HG03064 (cell line): ENCODE measurements around the gene RNF150.
A peak's percentile ranks its signal among the peaks of the same experiment; 100 is the strongest.
"Not testable (repeated sequence)": the region's sequence is repeated elsewhere in the genome, so short reads cannot be mapped to it uniquely, and the experiment has no call there.

Experiments used
- ATAC-seq: cut with Tn5 transposase; IDR thresholded peaks from one replicate; pipeline ENCODE4 v1.9.1; 2021; ENCODE audit warnings: low read depth; ENCODE audit not compliant: unreplicated experiment

Gene RNF150

DNA sequence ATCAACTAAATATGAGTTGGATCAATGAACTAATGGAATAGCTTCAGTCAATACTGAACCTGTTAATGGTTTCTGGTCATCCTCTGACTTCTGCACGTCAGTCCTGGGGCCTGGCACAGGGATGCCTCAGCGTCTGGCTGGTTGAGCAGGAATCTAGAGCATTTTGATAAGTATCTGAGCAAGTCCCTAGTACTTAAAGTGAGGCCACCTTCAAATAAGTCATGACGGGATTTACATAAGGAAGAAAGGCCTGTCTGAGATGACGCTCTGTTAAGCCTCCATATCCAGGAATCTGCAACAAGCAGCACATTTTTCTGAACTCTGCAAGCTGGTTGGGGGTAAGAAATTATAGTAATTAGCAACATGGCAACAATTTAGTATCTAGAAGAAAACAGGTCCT, 293.9 kb downstream of the RNF150 start:
- no peak for ATAC-seq

DNA sequence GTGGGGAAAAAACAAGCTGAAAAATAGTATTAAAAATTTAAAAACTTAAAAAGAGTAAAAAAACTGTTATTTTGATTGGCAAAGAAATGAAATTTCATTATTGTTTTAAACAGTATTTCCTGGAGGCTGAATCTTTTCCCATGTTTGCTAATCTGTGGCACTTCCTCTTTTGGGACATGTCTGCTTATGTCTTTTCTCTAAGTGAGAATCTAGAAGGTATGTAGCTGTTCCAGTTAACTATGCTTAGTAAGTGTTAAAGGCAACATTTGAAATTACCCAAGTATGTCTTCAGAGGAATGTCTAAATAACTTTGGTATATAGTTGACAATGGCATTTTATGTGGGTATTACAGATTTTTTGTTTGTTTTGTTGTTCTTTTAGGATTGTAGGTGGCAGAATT, 295.5 kb downstream of the RNF150 start:
- no peak for ATAC-seq

GRCh38 chr4:140834839-140835495, 298.3 kb downstream of the RNF150 start:
- no peak for ATAC-seq

GRCh38 chr4:140833280-140833679, 300.0 kb downstream of the RNF150 start:
- no peak for ATAC-seq

GRCh38 chr4:140829825-140830224, 303.4 kb downstream of the RNF150 start:
- peak; percentile 90 for ATAC-seq

GRCh38 chr4:140826701-140827027, 306.6 kb downstream of the RNF150 start:
- peak; percentile 53 for ATAC-seq

GRCh38 chr4:140820520-140820919, 312.7 kb downstream of the RNF150 start:
- not testable (repeated sequence) for ATAC-seq

DNA sequence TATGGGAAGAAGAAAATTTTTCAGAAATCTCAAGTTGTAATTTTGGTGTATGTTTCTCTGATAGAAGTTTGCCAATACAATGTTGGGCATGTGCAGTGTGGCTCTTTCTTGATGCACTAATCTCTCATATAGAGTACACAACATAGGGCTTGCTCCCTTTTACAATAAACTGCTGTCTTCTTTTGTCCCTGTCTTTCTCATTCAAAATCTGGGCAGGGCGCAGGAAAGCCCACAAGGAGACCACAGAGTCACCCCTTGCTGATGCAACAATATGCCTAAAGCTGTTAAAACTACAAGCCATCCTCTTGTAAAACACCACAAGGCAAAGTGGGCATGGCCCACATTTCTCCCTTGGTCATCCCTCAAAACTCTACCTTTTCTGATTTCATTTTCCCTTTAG, 313.7 kb downstream of the RNF150 start:
- no peak for ATAC-seq

GRCh38 chr4:140818433-140818832, 314.8 kb downstream of the RNF150 start:
- no peak for ATAC-seq

GRCh38 chr4:140816806-140817510, 316.3 kb downstream of the RNF150 start:
- ATAC-seq = no peak

- ATAC-seq = no peak
Measured at GRCh38 chr4:140813804-140814203, 319.5 kb downstream of the RNF150 start.

- no peak for ATAC-seq
Measured at GRCh38 chr4:140812916-140813315, 320.4 kb downstream of the RNF150 start.

- no peak for ATAC-seq
Measured at GRCh38 chr4:140811429-140811828, 321.8 kb downstream of the RNF150 start.

GRCh38 chr4:140810591-140811169, 322.6 kb downstream of the RNF150 start:
- not testable (repeated sequence) for ATAC-seq
